Measurements from ENCODE around the gene TMEM132D. TPM values are rescaled to one million over a fixed set of nuclear protein-coding genes. Genes with fewer than 3 reads are reported as not detected.

Gene TMEM132D
- total RNA-seq, 5 donors from 2014 or later (not counting 1 experiment from before 2014, with no cell fraction given), result not detected

DNA sequence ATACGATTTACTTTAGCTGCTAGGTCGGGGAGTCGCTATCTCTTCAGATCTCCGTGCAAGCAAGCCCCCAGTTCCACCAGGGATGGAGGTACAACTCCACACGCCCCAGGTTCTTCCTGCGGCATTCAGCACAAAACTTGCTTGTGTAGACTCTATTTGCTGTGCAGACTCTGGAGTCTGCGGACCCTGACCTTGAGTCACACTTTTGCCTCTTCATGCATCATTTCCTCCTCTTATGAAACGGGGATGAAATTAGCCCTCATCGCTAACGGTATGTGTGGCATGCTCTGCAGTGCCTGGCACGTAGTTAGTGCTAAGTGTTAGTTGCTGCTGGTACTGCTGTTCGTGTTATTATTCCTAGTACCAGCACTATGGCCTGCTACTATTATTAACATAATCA is 84.4 kb downstream of the TMEM132D start:
- H3K4me1 Mint-ChIP-seq, result no peaks in the 10 kb centered on the region
- CTCF ChIA-PET, result no interaction called here
- peaks cover 2 to 8% (median 4%) of the 10 kb centered on the region in 3 donors for H3K9me3 Mint-ChIP-seq
- Histone ChIP-seq H3K27me3 (replicated peaks in 1 of 2; ENCODE audit: control insufficient read depth in 2 of 2, extremely low read depth in 1 of 2, insufficient read depth in 2 of 2, low read length in 1 of 2) (no peaks in the 10 kb centered on the region), H3K4me1 (ENCODE audit: control insufficient read depth in 1 of 2, extremely low read depth in 1 of 2, insufficient read depth in 2 of 2, low read length in 2 of 2) (no peaks in the 10 kb centered on the region), H3K4me3 (ENCODE audit: control insufficient read depth in 1 of 2, extremely low read depth in 1 of 2, low read length in 1 of 2) (no peak overlapping the region), H3K9me3 (no peaks in the 10 kb centered on the region), H3K36me3 (ENCODE audit: control insufficient read depth in 2 of 2, extremely low read depth in 1 of 2, insufficient read depth in 1 of 2, low read length in 1 of 2) (no peaks in the 10 kb centered on the region), H3K27ac (ENCODE audit: low read length) (no peak overlapping the region)
- ATAC-seq (replicated peaks in 1 of 4) (no peak), DNase-seq (no peak)
- POLR2A ChIA-PET, result no interaction called here
- no peaks in the 10 kb centered on the region for H3K36me3 Mint-ChIP-seq
- 97% methylated on average over 5 of the region's 12 CpGs for WGBS (ENCODE audit: insufficient coverage)
- no peak overlapping the region for H3K4me3 Mint-ChIP-seq
- no peak overlapping the region for H3K27ac Mint-ChIP-seq
- no peaks in the 10 kb centered on the region for H3K27me3 Mint-ChIP-seq

DNA sequence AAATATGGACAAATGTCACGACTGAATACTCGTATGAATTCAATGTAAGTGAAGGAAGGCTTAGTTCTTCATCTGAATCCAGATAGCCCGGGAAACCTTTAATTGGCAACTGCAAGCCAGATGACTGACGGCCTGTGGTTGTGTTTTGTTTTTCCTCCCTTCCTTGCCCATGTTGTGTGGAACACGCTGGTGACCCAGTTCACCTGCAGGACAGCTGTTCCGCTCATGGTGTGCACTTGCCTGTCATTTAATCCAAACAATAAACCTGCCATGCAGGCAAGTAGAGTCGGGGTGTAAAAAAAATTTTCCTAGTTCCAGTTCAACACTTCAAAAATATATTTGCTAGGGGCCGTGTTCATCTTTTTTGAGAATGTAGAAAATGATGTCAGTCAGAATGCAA is 88.0 kb downstream of the TMEM132D start:
- H3K27me3 Mint-ChIP-seq, result no peaks in the 10 kb centered on the region
- no peaks in the 10 kb centered on the region for H3K36me3 Mint-ChIP-seq
- ChIA-PET POLR2A (no interaction called here), CTCF (no interaction called here)
- Histone ChIP-seq H3K27me3 (replicated peaks in 1 of 2; ENCODE audit: control insufficient read depth in 2 of 2, extremely low read depth in 1 of 2, insufficient read depth in 2 of 2, low read length in 1 of 2) (no peaks in the 10 kb centered on the region), H3K9me3 (no peaks in the 10 kb centered on the region), H3K4me1 (ENCODE audit: control insufficient read depth in 1 of 2, extremely low read depth in 1 of 2, insufficient read depth in 2 of 2, low read length in 2 of 2) (no peaks in the 10 kb centered on the region), H3K36me3 (ENCODE audit: control insufficient read depth in 2 of 2, extremely low read depth in 1 of 2, insufficient read depth in 1 of 2, low read length in 1 of 2) (no peaks in the 10 kb centered on the region), H3K4me3 (ENCODE audit: control insufficient read depth in 1 of 2, extremely low read depth in 1 of 2, low read length in 1 of 2) (no peak overlapping the region), H3K27ac (ENCODE audit: low read length) (no peak overlapping the region)
- DNase-seq (no peak), ATAC-seq (replicated peaks in 1 of 4) (no peak)
- H3K4me3 Mint-ChIP-seq, result no peak overlapping the region
- H3K4me1 Mint-ChIP-seq, result no peaks in the 10 kb centered on the region
- H3K27ac Mint-ChIP-seq, result no peak overlapping the region
- 60% methylated on average over 3 of the region's 8 CpGs for WGBS (ENCODE audit: insufficient coverage)
- H3K9me3 Mint-ChIP-seq, result peaks cover 2 to 4% (median 4%) of the 10 kb centered on the region in 3 donors

DNA sequence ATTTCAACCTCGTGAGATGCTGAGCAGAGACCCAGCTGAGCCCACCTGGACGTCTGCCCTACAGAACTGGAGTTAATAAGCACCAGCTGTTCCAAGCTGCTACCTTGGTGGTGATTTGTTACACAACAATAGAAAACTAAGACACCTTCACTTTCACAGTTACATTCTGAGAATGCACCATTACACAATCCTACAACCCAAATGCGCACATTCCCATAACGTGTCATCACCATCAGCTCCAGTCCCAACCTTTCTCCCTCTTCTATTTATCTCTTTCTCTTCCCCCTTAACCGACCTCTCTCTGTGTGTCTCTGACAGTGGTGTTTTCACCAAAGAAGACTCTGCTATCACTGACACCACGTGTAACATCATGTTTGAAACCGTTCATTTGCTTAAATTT is 91.9 kb downstream of the TMEM132D start:
- POLR2A ChIA-PET, result no interaction called here
- no peak overlapping the region for H3K27ac ChIP-seq (ENCODE audit: low read length)
- no peak overlapping the region for H3K4me3 ChIP-seq (ENCODE audit: control insufficient read depth in 1 of 2, extremely low read depth in 1 of 2, low read length in 1 of 2)
- DNase-seq (no peak), ATAC-seq (replicated peaks in 1 of 4) (no peak)
- H3K36me3 Mint-ChIP-seq, result no peaks in the 10 kb centered on the region
- H3K36me3 ChIP-seq (ENCODE audit: control insufficient read depth in 2 of 2, extremely low read depth in 1 of 2, insufficient read depth in 1 of 2, low read length in 1 of 2), result no peaks in the 10 kb centered on the region
- H3K4me1 Mint-ChIP-seq, result no peaks in the 10 kb centered on the region
- H3K4me1 ChIP-seq (ENCODE audit: control insufficient read depth in 1 of 2, extremely low read depth in 1 of 2, insufficient read depth in 2 of 2, low read length in 2 of 2), result no peaks in the 10 kb centered on the region
- no peaks in the 10 kb centered on the region for H3K9me3 ChIP-seq
- CTCF ChIA-PET, result no interaction called here
- no peak overlapping the region for H3K27ac Mint-ChIP-seq
- peaks cover 0 to 4% of the 10 kb centered on the region in 2 experiments for H3K27me3 ChIP-seq (replicated peaks in 1 of 2; ENCODE audit: control insufficient read depth in 2 of 2, extremely low read depth in 1 of 2, insufficient read depth in 2 of 2, low read length in 1 of 2)
- H3K9me3 Mint-ChIP-seq, result peaks cover 0 to 16% (median 12%) of the 10 kb centered on the region in 3 donors
- WGBS (ENCODE audit: insufficient coverage), result 70% methylated on average over 7 of the region's 7 CpGs
- no peaks in the 10 kb centered on the region for H3K27me3 Mint-ChIP-seq
- no peak overlapping the region for H3K4me3 Mint-ChIP-seq

DNA sequence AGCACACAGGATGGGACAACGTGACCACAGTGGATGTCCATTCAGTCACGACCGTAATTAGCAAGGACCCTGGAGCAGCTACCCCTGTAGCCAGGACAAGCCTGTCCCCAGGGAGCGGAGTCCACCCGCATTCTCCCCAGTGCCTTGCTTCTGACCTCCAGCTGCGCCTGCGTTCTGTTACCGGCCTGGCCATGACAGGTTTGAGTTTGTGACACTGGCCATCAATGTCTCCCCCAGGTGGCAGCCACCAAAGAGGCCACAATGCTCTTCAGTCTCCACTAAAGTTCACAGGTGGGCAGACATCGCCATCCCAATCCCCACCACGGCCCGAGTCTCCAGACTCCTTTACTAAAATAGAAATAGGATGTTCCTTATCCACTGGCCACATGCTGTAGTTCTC is 96.7 kb downstream of the TMEM132D start:
- peaks cover 0 to 16% (median 8%) of the 10 kb centered on the region in 3 donors for H3K9me3 Mint-ChIP-seq
- H3K36me3 Mint-ChIP-seq, result no peaks in the 10 kb centered on the region
- peaks cover 0 to 4% of the 10 kb centered on the region in 2 experiments for H3K27me3 ChIP-seq (replicated peaks in 1 of 2; ENCODE audit: control insufficient read depth in 2 of 2, extremely low read depth in 1 of 2, insufficient read depth in 2 of 2, low read length in 1 of 2)
- no peaks in the 10 kb centered on the region for H3K27me3 Mint-ChIP-seq
- H3K27ac ChIP-seq (ENCODE audit: low read length), result no peak overlapping the region
- CTCF ChIA-PET, result no interaction called here
- no peaks in the 10 kb centered on the region for H3K4me1 ChIP-seq (ENCODE audit: control insufficient read depth in 1 of 2, extremely low read depth in 1 of 2, insufficient read depth in 2 of 2, low read length in 2 of 2)
- H3K27ac Mint-ChIP-seq, result no peak overlapping the region
- no peak overlapping the region for H3K4me3 ChIP-seq (ENCODE audit: control insufficient read depth in 1 of 2, extremely low read depth in 1 of 2, low read length in 1 of 2)
- H3K4me1 Mint-ChIP-seq, result no peaks in the 10 kb centered on the region
- no peaks in the 10 kb centered on the region for H3K9me3 ChIP-seq
- ATAC-seq (replicated peaks in 1 of 4) (no peak), DNase-seq (no peak)
- no peak overlapping the region for H3K4me3 Mint-ChIP-seq
- H3K36me3 ChIP-seq (ENCODE audit: control insufficient read depth in 2 of 2, extremely low read depth in 1 of 2, insufficient read depth in 1 of 2, low read length in 1 of 2), result no peaks in the 10 kb centered on the region
- POLR2A ChIA-PET, result no interaction called here
- 73% methylated on average over 8 of the region's 11 CpGs for WGBS (ENCODE audit: insufficient coverage)

DNA sequence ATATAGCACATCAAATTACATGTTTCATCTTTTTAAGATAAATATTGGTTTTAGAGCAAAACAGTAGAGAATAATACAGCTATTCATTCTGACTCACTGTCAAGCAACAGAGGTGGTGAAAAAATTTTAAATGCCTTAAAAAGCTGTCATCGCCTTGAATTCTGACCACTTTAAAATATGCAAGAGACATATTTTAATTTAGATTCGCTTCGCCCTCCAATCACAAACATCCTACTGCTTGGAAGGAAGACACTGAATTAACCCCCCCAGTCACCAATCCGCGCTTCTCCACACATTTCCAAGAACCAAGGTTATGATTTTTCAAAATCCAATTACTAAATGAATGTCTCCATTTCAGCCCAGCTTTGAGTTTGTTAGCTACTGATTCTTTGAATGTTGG is 112.4 kb downstream of the TMEM132D start:
- no peaks in the 10 kb centered on the region for H3K36me3 Mint-ChIP-seq
- H3K9me3 Mint-ChIP-seq, result peaks cover 0 to 9% (median 8%) of the 10 kb centered on the region in 3 donors
- Histone ChIP-seq H3K4me1 (ENCODE audit: control insufficient read depth in 1 of 2, extremely low read depth in 1 of 2, insufficient read depth in 2 of 2, low read length in 2 of 2) (no peaks in the 10 kb centered on the region), H3K36me3 (ENCODE audit: control insufficient read depth in 2 of 2, extremely low read depth in 1 of 2, insufficient read depth in 1 of 2, low read length in 1 of 2) (no peaks in the 10 kb centered on the region), H3K9me3 (no peaks in the 10 kb centered on the region), H3K27ac (ENCODE audit: low read length) (no peak overlapping the region), H3K4me3 (ENCODE audit: control insufficient read depth in 1 of 2, extremely low read depth in 1 of 2, low read length in 1 of 2) (no peak overlapping the region), H3K27me3 (replicated peaks in 1 of 2; ENCODE audit: control insufficient read depth in 2 of 2, extremely low read depth in 1 of 2, insufficient read depth in 2 of 2, low read length in 1 of 2) (no peaks in the 10 kb centered on the region)
- WGBS (ENCODE audit: insufficient coverage), result 94% methylated on average over 2 of the region's 5 CpGs
- H3K27me3 Mint-ChIP-seq, result no peaks in the 10 kb centered on the region
- no peak for DNase-seq
- no peak overlapping the region for H3K27ac Mint-ChIP-seq
- no peaks in the 10 kb centered on the region for H3K4me1 Mint-ChIP-seq
- no peak for ATAC-seq (replicated peaks in 1 of 4)
- H3K4me3 Mint-ChIP-seq, result no peak overlapping the region
- ChIA-PET CTCF (no interaction called here), POLR2A (no interaction called here)

DNA sequence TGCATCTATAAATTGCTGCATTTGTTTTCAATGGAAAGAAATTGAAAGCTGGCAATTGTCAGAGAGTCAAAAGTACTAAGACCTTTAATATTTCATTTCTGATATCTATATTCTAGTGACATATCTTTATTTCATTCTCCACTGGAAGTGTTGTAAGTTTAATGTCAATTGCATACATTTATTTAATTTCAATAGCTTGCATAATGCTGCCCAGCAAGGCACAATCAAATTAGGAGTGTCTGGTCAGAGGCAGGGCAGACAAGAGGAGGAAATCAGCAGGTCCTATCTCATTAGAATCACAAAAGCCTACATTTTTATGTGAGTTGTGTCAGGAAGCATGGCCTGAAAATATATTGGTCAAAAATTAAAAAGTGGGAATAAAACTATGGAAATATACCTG is 112.9 kb downstream of the TMEM132D start:
- H3K4me3 Mint-ChIP-seq, result no peak overlapping the region
- ChIA-PET CTCF (no interaction called here), POLR2A (no interaction called here)
- H3K9me3 ChIP-seq, result no peaks in the 10 kb centered on the region
- H3K36me3 Mint-ChIP-seq, result no peaks in the 10 kb centered on the region
- no peaks in the 10 kb centered on the region for H3K4me1 Mint-ChIP-seq
- peaks cover 0 to 9% (median 7%) of the 10 kb centered on the region in 3 donors for H3K9me3 Mint-ChIP-seq
- H3K27ac Mint-ChIP-seq, result no peak overlapping the region
- ATAC-seq (replicated peaks in 1 of 4), result no peak
- H3K36me3 ChIP-seq (ENCODE audit: control insufficient read depth in 2 of 2, extremely low read depth in 1 of 2, insufficient read depth in 1 of 2, low read length in 1 of 2), result no peaks in the 10 kb centered on the region
- no peaks in the 10 kb centered on the region for H3K27me3 ChIP-seq (replicated peaks in 1 of 2; ENCODE audit: control insufficient read depth in 2 of 2, extremely low read depth in 1 of 2, insufficient read depth in 2 of 2, low read length in 1 of 2)
- DNase-seq, result no peak
- no peaks in the 10 kb centered on the region for H3K27me3 Mint-ChIP-seq
- H3K27ac ChIP-seq (ENCODE audit: low read length), result no peak overlapping the region
- H3K4me3 ChIP-seq (ENCODE audit: control insufficient read depth in 1 of 2, extremely low read depth in 1 of 2, low read length in 1 of 2), result no peak overlapping the region
- no peaks in the 10 kb centered on the region for H3K4me1 ChIP-seq (ENCODE audit: control insufficient read depth in 1 of 2, extremely low read depth in 1 of 2, insufficient read depth in 2 of 2, low read length in 2 of 2)

DNA sequence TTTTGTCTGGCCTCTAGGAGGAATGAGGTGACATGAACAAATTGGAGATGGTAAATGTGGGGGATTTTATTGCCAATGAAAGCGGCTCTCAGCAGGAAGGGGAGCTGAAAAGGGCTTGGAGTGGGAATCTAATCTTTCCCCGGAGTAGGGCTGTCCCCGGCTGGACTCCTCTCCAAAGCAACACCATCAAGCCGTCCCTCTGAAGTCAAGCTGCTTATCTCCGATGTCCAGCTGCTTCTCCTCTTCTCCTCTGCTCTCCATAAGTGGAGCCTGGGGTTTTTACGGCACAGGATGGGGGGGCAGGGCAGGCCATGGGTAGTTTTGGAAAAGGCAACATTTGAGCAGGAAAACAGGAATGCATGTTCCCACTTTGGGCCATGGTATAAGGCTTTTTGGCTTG is 113.5 kb downstream of the TMEM132D start:
- POLR2A ChIA-PET, result no interaction called here
- no peaks in the 10 kb centered on the region for H3K4me1 ChIP-seq (ENCODE audit: control insufficient read depth in 1 of 2, extremely low read depth in 1 of 2, insufficient read depth in 2 of 2, low read length in 2 of 2)
- H3K4me3 Mint-ChIP-seq, result no peak overlapping the region
- no peaks in the 10 kb centered on the region for H3K9me3 ChIP-seq
- no peaks in the 10 kb centered on the region for H3K36me3 Mint-ChIP-seq
- H3K27me3 ChIP-seq (replicated peaks in 1 of 2; ENCODE audit: control insufficient read depth in 2 of 2, extremely low read depth in 1 of 2, insufficient read depth in 2 of 2, low read length in 1 of 2), result no peaks in the 10 kb centered on the region
- CTCF ChIA-PET, result no interaction called here
- ATAC-seq (replicated peaks in 1 of 4) (no peak), DNase-seq (no peak)
- peaks cover 0 to 9% (median 5%) of the 10 kb centered on the region in 3 donors for H3K9me3 Mint-ChIP-seq
- H3K27ac Mint-ChIP-seq, result no peak overlapping the region
- H3K36me3 ChIP-seq (ENCODE audit: control insufficient read depth in 2 of 2, extremely low read depth in 1 of 2, insufficient read depth in 1 of 2, low read length in 1 of 2), result no peaks in the 10 kb centered on the region
- H3K27me3 Mint-ChIP-seq, result no peaks in the 10 kb centered on the region
- WGBS (ENCODE audit: insufficient coverage), result no CpG with 5 or more reads among the region's 6 CpGs
- no peaks in the 10 kb centered on the region for H3K4me1 Mint-ChIP-seq
- no peak overlapping the region for H3K4me3 ChIP-seq (ENCODE audit: control insufficient read depth in 1 of 2, extremely low read depth in 1 of 2, low read length in 1 of 2)
- no peak overlapping the region for H3K27ac ChIP-seq (ENCODE audit: low read length)

All from T-cell (primary cell).